Heart left ventricle (tissue), 13 donors: Measurements from ENCODE around the gene KCNG2.

ENCODE experiments used
- CTCF ChIP-seq, 12 donors: fragments of 200-600 bp; sonication (generic) in 4 of 12; IDR thresholded peaks; one replicate each; pipeline versions ENCODE4 v1.5.0 to v1.8.0; 2018 to 2022; ENCODE audit warnings: antibody characterized with exemption in 12 of 12, mild to moderate bottlenecking in 5 of 12
- POLR2A ChIP-seq, 2 donors: fragments of 450-650 bp; IDR thresholded peaks; one replicate each; pipeline ENCODE4 v1.6.1; 2017; ENCODE audit warnings: antibody characterized with exemption in 2 of 2, mild to moderate bottlenecking in 2 of 2, moderate library complexity in 2 of 2
- donor health status: ischemic (EF 13 %, LVEDD 7.1; RV severe dilation, severe dysfunction).
- donor health status: DM: no; HTN: yes; CAD: no.
- donor health status: DM: no; HTN: no; CAD: no.
- donor health status: ischemic (EF 25% LVEDD 6.9; RV normal size, moderate dysfunction).
- donor health status: ischemic (EF 25% LVEDD 5.7; RV mildly dilated, moderate dysfunction).
- donor health status: ischemic (EF 35%, LVEDD 5.7; RV mildly dilated, moderate dysfunction).
- donor health status: nonischemic (EF 11% LVEDD 7.7; RV severe dilation, severe dysfunction).
- donor health status: DM: yes; HTN: yes; CAD: no.
- donor health status: PGD.
- donor health status: ischemic (EF 29% LVEDD 5.4; RV normal size, mild dysfunction).
- donor health status: nonischemic (EF 23%, LVEDD 6.1; RV moderate dilation, normal function).

- TF ChIP-seq CTCF (IDR thresholded peaks at IDR 0.05), result no peak
- no peak for TF ChIP-seq POLR2A (IDR thresholded peaks at IDR 0.05)
Measured at GRCh38 chr18:79812052-79812451, 14.3 kb downstream of the KCNG2 start.
